HepG2 (cell line): ENCODE results near the gene TNFRSF9. TPM values are rescaled to one million over a fixed set of nuclear protein-coding genes. Genes with fewer than 3 reads are reported as not detected.

Experiments
- BCL6 ChIP-seq: IDR thresholded peaks from 2 replicates; pipeline ENCODE4 v1.6.1; 2016; ENCODE audit warnings: missing genetic modification reagents, missing compliant biosample characterization
- BORCS8-MEF2B ChIP-seq: sonication (generic); formaldehyde crosslinking; IDR thresholded peaks from 2 replicates; pipeline ENCODE4 v1.8.0; 2022; ENCODE audit warnings: mild to moderate bottlenecking, missing genetic modification reagents
- CAMTA2 ChIP-seq: sonication (generic); formaldehyde crosslinking; IDR thresholded peaks from 2 replicates; pipeline ENCODE4 v1.4.0; 2020; ENCODE audit warnings: mild to moderate bottlenecking, missing genetic modification reagents, borderline replicate concordance
- DMTF1 ChIP-seq: sonication (generic); formaldehyde crosslinking; IDR thresholded peaks from 2 replicates; pipeline ENCODE4 v1.4.0; 2020; ENCODE audit warnings: mild to moderate bottlenecking, missing genetic modification reagents
- E2F1 ChIP-seq: sonication (generic); formaldehyde crosslinking; IDR thresholded peaks from 2 replicates; pipeline ENCODE4 v1.5.0; 2020; ENCODE audit warnings: missing genetic modification reagents
- FOSL1 ChIP-seq: sonication (generic); formaldehyde crosslinking; IDR thresholded peaks from 2 replicates; pipeline ENCODE4 v1.9.0; 2021; ENCODE audit warnings: missing genetic modification reagents, borderline replicate concordance
- FOXM1 ChIP-seq: sonication (generic); formaldehyde crosslinking; IDR thresholded peaks from 2 replicates; pipeline ENCODE4 v1.5.0; 2020; ENCODE audit warnings: missing genetic modification reagents
- KDM2A ChIP-seq: sonication (generic); formaldehyde crosslinking; IDR thresholded peaks from 2 replicates; pipeline ENCODE4 v1.4.0; 2020; ENCODE audit warnings: low read depth, missing genetic modification reagents, borderline replicate concordance
- MED8 ChIP-seq: sonication (generic); formaldehyde crosslinking; IDR thresholded peaks from 2 replicates; pipeline ENCODE4 v1.8.1; 2023; ENCODE audit warnings: mild to moderate bottlenecking, missing genetic modification reagents; ENCODE audit not compliant: insufficient replicate concordance
- MTF2 ChIP-seq: sonication (generic); formaldehyde crosslinking; IDR thresholded peaks from 2 replicates; pipeline ENCODE4 v1.5.0; 2020; ENCODE audit warnings: missing genetic modification reagents, borderline replicate concordance
- REXO4 ChIP-seq: sonication (generic); formaldehyde crosslinking; IDR thresholded peaks from 2 replicates; pipeline ENCODE4 v1.8.0; 2022; ENCODE audit warnings: missing genetic modification reagents, mild to moderate bottlenecking, borderline replicate concordance
- SOX6 ChIP-seq, 2 experiments: fragments of 450-650 bp in 1 of 2; sonication (generic) in 1 of 2; formaldehyde crosslinking in 1 of 2; IDR thresholded peaks; 2 replicates each; pipeline versions ENCODE4 v1.4.0 to v1.6.1; 2017 to 2020; ENCODE audit warnings: antibody characterized with exemption in 1 of 2, mild to moderate bottlenecking in 1 of 2, missing genetic modification reagents in 1 of 2
- STAG1 ChIP-seq: sonication (generic); formaldehyde crosslinking; IDR thresholded peaks from 2 replicates; pipeline ENCODE4 v1.4.0; 2020; ENCODE audit warnings: missing genetic modification reagents
- TOE1 ChIP-seq: sonication (generic); formaldehyde crosslinking; IDR thresholded peaks from 2 replicates; pipeline ENCODE4 v1.4.0; 2020; ENCODE audit warnings: mild to moderate bottlenecking, missing genetic modification reagents
- TOPORS ChIP-seq: sonication (generic); formaldehyde crosslinking; IDR thresholded peaks from 2 replicates; pipeline ENCODE4 v1.8.0; 2023; ENCODE audit warnings: mild to moderate bottlenecking, missing genetic modification reagents
- ZBTB25 ChIP-seq: IDR thresholded peaks from 2 replicates; pipeline ENCODE4 v1.6.1; 2018; ENCODE audit warnings: missing genetic modification reagents
- ZNF296 ChIP-seq: sonication (generic); formaldehyde crosslinking; conservative IDR thresholded peaks from 2 replicates; pipeline ENCODE4 v1.5.0; 2020; ENCODE audit warnings: mild to moderate bottlenecking, missing genetic modification reagents
- ZNF30 ChIP-seq: sonication (generic); formaldehyde crosslinking; IDR thresholded peaks from 2 replicates; pipeline ENCODE4 v1.5.0; 2020; ENCODE audit warnings: mild to moderate bottlenecking, missing genetic modification reagents
- ZNF614 ChIP-seq: IDR thresholded peaks from 2 replicates; pipeline ENCODE4 v1.6.1; 2018; ENCODE audit warnings: missing biosample characterization, missing genetic modification reagents, inconsistent platforms, borderline replicate concordance
- ZNF644 ChIP-seq: IDR thresholded peaks from 2 replicates; pipeline ENCODE4 v1.6.1; 2016; ENCODE audit warnings: low read depth
- ZNF710 ChIP-seq: sonication (generic); formaldehyde crosslinking; IDR thresholded peaks from 2 replicates; pipeline ENCODE4 v1.5.0; 2020; ENCODE audit warnings: mild to moderate bottlenecking, missing genetic modification reagents, borderline replicate concordance
- ZNF737 ChIP-seq: sonication (generic); formaldehyde crosslinking; IDR thresholded peaks from 2 replicates; pipeline ENCODE4 v1.5.0; 2020; ENCODE audit warnings: missing genetic modification reagents, mild to moderate bottlenecking, borderline replicate concordance
- ZSCAN29 ChIP-seq: sonication (generic); formaldehyde crosslinking; conservative IDR thresholded peaks from 2 replicates; pipeline ENCODE4 v1.4.0; 2020; ENCODE audit warnings: mild to moderate bottlenecking, missing genetic modification reagents
- polyA plus RNA-seq, 8 experiments: library from polyadenylated mRNA; depleted of rRNA in 3 of 8; stranded (reverse) in 7 of 8; unstranded in 1 of 8; fragments of >200 nt; fragmentation: Illumina TruSeq in 4 of 8; extraction: Trizol in 4 of 8; gene quantifications; 2 replicates each; pipeline versions ENCODE4 v1.2.1 to v1.2.3, GENCODE V29; 2011 to 2016; ENCODE audit warnings: low read depth in 4 of 8, missing spikeins in 1 of 8, mixed read lengths in 1 of 8; ENCODE audit not compliant: insufficient read depth in 1 of 8
- total RNA-seq, 5 experiments: library from RNA; depleted of rRNA; stranded (reverse); fragments of >200 nt; fragmentation: Illumina TruSeq; extraction: Trizol; gene quantifications; 2 replicates each; pipeline ENCODE4 v1.2.3, GENCODE V29; 2016; ENCODE audit warnings: low read depth in 1 of 5

The TNFRSF9 gene
- total and polyA plus RNA-seq, 2 of the 13 experiments (the other 11 are each of a cell fraction or from before 2014, with no cell fraction given): 0.07 TPM; not detected in 1

- TF ChIP-seq FOXM1 (CRISPR knock-in tag): peak; percentile 39; the same call in 1 of the 2 replicates
- peak; percentile 58 for TF ChIP-seq BCL6
- TF ChIP-seq ZNF737 (CRISPR knock-in tag): no peak
- 0 out of 2 replicates have a peak, but pooled peaks have one; percentile 51 for TF ChIP-seq DMTF1 (CRISPR knock-in tag)
- TF ChIP-seq ZBTB25 (CRISPR knock-in tag): peak; percentile 22; the same call in 1 of the 2 replicates
- TF ChIP-seq SOX6 (IDR thresholded peaks at IDR 0.05): no peak
- peak; percentile 64; the same call in 1 of the 2 replicates for TF ChIP-seq SOX6 (CRISPR knock-in tag; IDR thresholded peaks at IDR 0.05)
- TF ChIP-seq BORCS8-MEF2B (CRISPR knock-in tag): peak; percentile 92
- peak; percentile 92; the same call in 1 of the 2 replicates for TF ChIP-seq CAMTA2 (CRISPR knock-in tag)
- TF ChIP-seq MED8: no peak
- TF ChIP-seq ZNF296 (CRISPR knock-in tag): no peak
- TF ChIP-seq MTF2 (CRISPR knock-in tag): peak; percentile 90; the same call in 1 of the 2 replicates
- no peak; the same call in 1 of the 2 replicates for TF ChIP-seq ZNF710 (CRISPR knock-in tag)
- TF ChIP-seq TOPORS (CRISPR knock-in tag): peak; percentile 92
- TF ChIP-seq ZNF30: no peak
- peak; percentile 85 for TF ChIP-seq E2F1
- TF ChIP-seq ZNF644 (CRISPR knock-in tag): no peak
- no peak; the same call in 1 of the 2 replicates for TF ChIP-seq FOSL1 (CRISPR knock-in tag)
- TF ChIP-seq ZSCAN29 (CRISPR knock-in tag): peak; percentile 28; the same call in 1 of the 2 replicates
- peak; percentile 59 for TF ChIP-seq STAG1 (CRISPR knock-in tag)
- TF ChIP-seq ZNF614 (CRISPR knock-in tag): peak; percentile 55; the same call in 1 of the 2 replicates
- no peak for TF ChIP-seq TOE1 (CRISPR knock-in tag)
- no peak; the same call in 1 of the 2 replicates for TF ChIP-seq REXO4 (CRISPR knock-in tag)
- TF ChIP-seq KDM2A (CRISPR knock-in tag): peak; percentile 80; the same call in 1 of the 2 replicates
These were observed 20.8 kb upstream of the TNFRSF9 start, which contains the start of gene PARK7 (continued) for GRCh38 chr1:7961216-7962013.
